ENCODE results near the gene MCRIP1.

The MCRIP1 gene

GRCh38 chr17:81860756-81861568, 27.9 kb upstream of the MCRIP1 start:
- Histone ChIP-seq H2AFZ (ENCODE audit: low read length) (peak overlapping the region; percentile 83), H3K4ac (ENCODE audit: low read length) (no peak overlapping the region), H3K27ac (replicated peaks; ENCODE audit: low read length) (peak overlapping the region; percentile 69), H2AK5ac (ENCODE audit: low read depth, low read length) (peak overlapping the region; percentile 86), H4K8ac (ENCODE audit: low read depth, low read length) (no peak overlapping the region), H3K18ac (ENCODE audit: low read length) (peak overlapping the region; percentile 96), H2BK15ac (ENCODE audit: low read length) (peak overlapping the region; percentile 70), H3K27me3 (ENCODE audit: control insufficient read depth in 3 of 3, insufficient read depth in 3 of 3, low read depth in 1 of 3, low read length in 3 of 3) (no peaks in the 10 kb centered on the region), H3K36me3 (replicated peaks in 1 of 2; ENCODE audit: control insufficient read depth in 2 of 2, insufficient read depth in 2 of 2, low read length in 2 of 2) (peaks cover 30 to 65% of the 10 kb centered on the region in 2 donors), H3K79me1 (ENCODE audit: low read depth, low read length) (peaks cover 25% of the 10 kb centered on the region), H3K9ac (ENCODE audit: low read depth, low read length, poor library complexity) (peak overlapping the region; percentile 100), H2BK5ac (ENCODE audit: low read length) (no peak overlapping the region), H3K9me3 (replicated peaks in 1 of 2; ENCODE audit: control insufficient read depth in 2 of 2, insufficient read depth in 1 of 2, low read depth in 1 of 2, low read length in 2 of 2) (no peaks in the 10 kb centered on the region), H3K4me2 (ENCODE audit: insufficient read depth, low read length, poor library complexity, severe bottlenecking) (peak overlapping the region; percentile 90), H2BK12ac (ENCODE audit: low read length) (peak overlapping the region; percentile 12), H3K4me1 (ENCODE audit: control insufficient read depth in 2 of 2, insufficient read depth in 1 of 2, low read depth in 1 of 2, low read length in 2 of 2) (peaks cover 8 to 11% of the 10 kb centered on the region in 2 donors), H2BK120ac (ENCODE audit: low read depth, low read length) (no peak overlapping the region), H3K14ac (ENCODE audit: low read length) (peak overlapping the region; percentile 99), H3K23ac (ENCODE audit: low read depth, low read length, poor library complexity) (peak overlapping the region; percentile 100), H4K91ac (ENCODE audit: low read depth, low read length, poor library complexity) (no peak overlapping the region), H3K4me3 (ENCODE audit: low read length in 2 of 2) (peak overlapping the region; percentile 79 to 98)
- whole genome bisulfite sequencing, 2 donors (ENCODE audit: extremely low coverage in 2 of 2, insufficient read length in 2 of 2, insufficient replicate concordance in 1 of 2), result no CpG with 5 or more reads among the region's 74 CpGs
- peak; percentile 100 for DNase-seq (ENCODE audit: low spot score)

DNA sequence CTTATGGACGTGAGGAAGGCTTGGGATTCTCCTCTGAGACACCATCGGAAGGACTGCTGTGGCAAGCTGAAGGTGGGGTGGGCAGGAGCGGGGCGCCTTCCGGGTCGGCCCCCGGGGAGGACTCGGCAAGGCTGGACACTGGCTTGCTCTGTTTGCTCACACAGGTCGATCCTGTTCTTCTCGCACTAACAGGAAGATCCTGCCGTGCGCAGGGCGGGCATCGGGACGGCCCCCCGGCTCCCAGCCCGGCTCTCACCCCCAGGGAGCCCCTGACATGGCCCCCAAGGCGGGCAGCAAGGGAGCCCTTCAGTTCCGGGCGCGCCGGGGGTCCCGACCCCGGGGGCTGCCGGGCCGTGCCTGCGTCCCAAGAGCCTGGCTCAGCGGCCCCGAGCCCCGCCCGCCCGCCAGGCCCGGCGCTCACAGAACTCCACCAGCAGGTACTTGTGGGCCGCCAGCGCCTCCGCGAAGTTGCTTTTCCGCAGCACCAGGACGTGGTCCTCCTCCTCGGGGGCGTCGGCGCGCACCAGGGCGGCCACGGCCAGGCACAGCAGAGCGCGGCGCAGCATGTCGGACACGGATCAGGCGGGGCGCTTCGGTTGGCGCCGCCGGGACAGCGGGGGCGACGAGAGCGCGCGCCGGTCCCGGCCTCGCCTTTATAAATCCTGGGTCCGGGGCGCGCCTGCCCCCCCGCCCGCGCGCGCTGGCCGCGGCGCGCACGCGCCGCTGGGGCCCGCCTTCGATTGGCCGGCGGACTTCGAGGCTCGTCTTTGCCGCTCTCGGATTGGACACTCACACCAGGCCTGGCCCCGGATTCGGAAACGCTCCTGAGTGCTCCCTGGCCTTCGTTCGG, 27.0 kb upstream of the MCRIP1 start, which contains the start of gene P4HB:
Gene P4HB, minus strand, starts transcription at position 630 of the 850 bp plus-strand sequence. Its CDS starts 64 bp downstream, at position 566.
- no peak for DNase-seq (ENCODE audit: low spot score)
- peak within 1 kb of the TSS; percentile 70 for H2BK15ac ChIP-seq (ENCODE audit: low read length)
- no peak within 1 kb of the TSS for H3K4ac ChIP-seq (ENCODE audit: low read length)
- peak within 1 kb of the TSS; percentile 99 for H3K18ac ChIP-seq (ENCODE audit: low read length)
- H3K23ac ChIP-seq (ENCODE audit: low read depth, low read length, poor library complexity), result peak within 1 kb of the TSS; percentile 100
- H3K27me3 ChIP-seq (ENCODE audit: control insufficient read depth in 3 of 3, insufficient read depth in 3 of 3, low read depth in 1 of 3, low read length in 3 of 3), result no peaks in the 10 kb centered on the region
- peak within 1 kb of the TSS; percentile 73 for H3K27ac ChIP-seq (replicated peaks; ENCODE audit: low read length)
- no CpG with 5 or more reads among the region's 95 CpGs for WGBS, 2 donors (ENCODE audit: extremely low coverage in 2 of 2, insufficient read length in 2 of 2, insufficient replicate concordance in 1 of 2)
- H4K8ac ChIP-seq (ENCODE audit: low read depth, low read length), result no peak within 1 kb of the TSS
- H3K14ac ChIP-seq (ENCODE audit: low read length), result peak within 1 kb of the TSS; percentile 99
- H3K4me1 ChIP-seq (ENCODE audit: control insufficient read depth in 2 of 2, insufficient read depth in 1 of 2, low read depth in 1 of 2, low read length in 2 of 2), result peaks cover 8 to 11% of the 10 kb centered on the region in 2 donors
- H3K79me1 ChIP-seq (ENCODE audit: low read depth, low read length), result peaks cover 19% of the 10 kb centered on the region
- H2BK120ac ChIP-seq (ENCODE audit: low read depth, low read length), result no peak within 1 kb of the TSS
- peaks cover 27 to 65% of the 10 kb centered on the region in 2 donors for H3K36me3 ChIP-seq (replicated peaks in 1 of 2; ENCODE audit: control insufficient read depth in 2 of 2, insufficient read depth in 2 of 2, low read length in 2 of 2)
- H2AFZ ChIP-seq (ENCODE audit: low read length), result peak within 1 kb of the TSS; percentile 94
- peak within 1 kb of the TSS; percentile 100 for H3K9ac ChIP-seq (ENCODE audit: low read depth, low read length, poor library complexity)
- H3K9me3 ChIP-seq (replicated peaks in 1 of 2; ENCODE audit: control insufficient read depth in 2 of 2, insufficient read depth in 1 of 2, low read depth in 1 of 2, low read length in 2 of 2), result no peaks in the 10 kb centered on the region
- peak within 1 kb of the TSS; percentile 92 for H3K4me2 ChIP-seq (ENCODE audit: insufficient read depth, low read length, poor library complexity, severe bottlenecking)
- peak within 1 kb of the TSS; percentile 96 for H2BK5ac ChIP-seq (ENCODE audit: low read length)
- peak within 1 kb of the TSS; percentile 79 to 99 for H3K4me3 ChIP-seq (ENCODE audit: low read length in 2 of 2)
- no peak within 1 kb of the TSS for H4K91ac ChIP-seq (ENCODE audit: low read depth, low read length, poor library complexity)
- peak within 1 kb of the TSS; percentile 86 for H2AK5ac ChIP-seq (ENCODE audit: low read depth, low read length)
- H2BK12ac ChIP-seq (ENCODE audit: low read length), result peak within 1 kb of the TSS; percentile 12

DNA sequence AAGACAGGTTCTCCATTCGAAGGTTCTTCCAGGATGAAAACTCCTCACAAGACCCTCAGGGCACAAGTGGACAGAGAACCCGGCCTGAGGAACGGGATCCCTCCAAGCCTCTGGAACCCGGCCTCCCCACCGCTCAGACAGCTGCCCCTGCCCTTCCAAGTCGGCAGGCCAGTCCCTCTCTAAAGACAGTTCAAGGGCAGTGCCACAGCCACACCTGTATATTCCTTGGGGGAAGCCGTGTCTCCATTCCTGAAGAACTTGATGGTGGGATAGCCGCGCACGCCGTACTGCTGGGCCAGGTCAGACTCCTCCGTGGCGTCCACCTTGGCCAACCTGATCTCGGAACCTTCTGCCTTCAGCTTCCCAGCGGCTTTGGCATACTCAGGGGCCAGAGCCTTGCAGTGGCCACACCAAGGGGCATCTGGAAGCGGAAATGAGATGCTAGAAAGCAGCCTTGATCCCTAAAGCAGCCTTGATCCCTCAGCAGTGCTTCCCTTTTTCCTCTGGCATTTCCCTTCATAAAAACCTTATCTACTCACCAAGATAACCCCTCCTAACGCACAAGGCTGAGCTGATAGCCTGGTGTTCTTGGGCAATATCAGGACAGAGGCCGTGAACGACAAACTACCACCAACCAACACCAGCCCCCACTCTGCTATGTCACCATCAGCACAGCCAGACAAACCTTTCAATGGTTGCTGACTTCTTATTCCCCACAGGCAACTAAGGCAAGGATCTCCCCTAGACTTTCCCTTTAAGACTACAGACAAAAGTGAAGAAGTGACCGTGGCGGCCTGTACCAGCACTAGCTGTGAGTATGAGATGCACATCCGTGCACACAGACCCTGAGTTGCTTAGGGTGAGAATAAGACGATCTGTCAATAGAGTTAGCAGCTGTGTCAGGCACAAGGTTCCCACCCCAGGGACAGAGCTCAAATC, 26.1 kb upstream of the MCRIP1 start:
- no peak overlapping the region for H3K27ac ChIP-seq (replicated peaks; ENCODE audit: low read length)

More for the DNA sequence above, 26.1 kb upstream of the MCRIP1 start:
- Histone ChIP-seq H3K4me2 (ENCODE audit: insufficient read depth, low read length, poor library complexity, severe bottlenecking) (peak overlapping the region; percentile 92), H3K9me3 (replicated peaks in 1 of 2; ENCODE audit: control insufficient read depth in 2 of 2, insufficient read depth in 1 of 2, low read depth in 1 of 2, low read length in 2 of 2) (no peaks in the 10 kb centered on the region), H3K4me3 (ENCODE audit: low read length in 2 of 2) (peak overlapping the region; percentile 79 to 99), H3K23ac (ENCODE audit: low read depth, low read length, poor library complexity) (peak overlapping the region; percentile 21), H2BK15ac (ENCODE audit: low read length) (no peak overlapping the region), H3K9ac (ENCODE audit: low read depth, low read length, poor library complexity) (peak overlapping the region; percentile 100), H3K18ac (ENCODE audit: low read length) (no peak overlapping the region), H2BK12ac (ENCODE audit: low read length) (no peak overlapping the region), H3K14ac (ENCODE audit: low read length) (no peak overlapping the region), H4K8ac (ENCODE audit: low read depth, low read length) (no peak overlapping the region), H2AFZ (ENCODE audit: low read length) (no peak overlapping the region), H3K79me1 (ENCODE audit: low read depth, low read length) (peaks cover 17% of the 10 kb centered on the region), H4K91ac (ENCODE audit: low read depth, low read length, poor library complexity) (no peak overlapping the region), H2BK120ac (ENCODE audit: low read depth, low read length) (no peak overlapping the region), H3K27me3 (ENCODE audit: control insufficient read depth in 3 of 3, insufficient read depth in 3 of 3, low read depth in 1 of 3, low read length in 3 of 3) (no peaks in the 10 kb centered on the region), H2BK5ac (ENCODE audit: low read length) (peak overlapping the region; percentile 96), H3K4me1 (ENCODE audit: control insufficient read depth in 2 of 2, insufficient read depth in 1 of 2, low read depth in 1 of 2, low read length in 2 of 2) (peaks cover 8 to 11% of the 10 kb centered on the region in 2 donors), H3K36me3 (replicated peaks in 1 of 2; ENCODE audit: control insufficient read depth in 2 of 2, insufficient read depth in 2 of 2, low read length in 2 of 2) (peaks cover 30 to 71% of the 10 kb centered on the region in 2 donors), H2AK5ac (ENCODE audit: low read depth, low read length) (no peak overlapping the region), H3K4ac (ENCODE audit: low read length) (no peak overlapping the region)
- WGBS, 2 donors (ENCODE audit: extremely low coverage in 2 of 2, insufficient read length in 2 of 2, insufficient replicate concordance in 1 of 2), result no CpG with 5 or more reads among the region's 23 CpGs
- DNase-seq (ENCODE audit: low spot score), result no peak

Measured in neuronal stem cell (in vitro differentiated cells).